GM18868 (cell line): ENCODE data around the gene GPR50.

Experiments used
- ATAC-seq: cut with Tn5 transposase; IDR thresholded peaks from one replicate; pipeline ENCODE4 v1.9.1; 2021; ENCODE audit warnings: mild to moderate bottlenecking, moderate library complexity; ENCODE audit not compliant: unreplicated experiment

GPR50 gene

DNA sequence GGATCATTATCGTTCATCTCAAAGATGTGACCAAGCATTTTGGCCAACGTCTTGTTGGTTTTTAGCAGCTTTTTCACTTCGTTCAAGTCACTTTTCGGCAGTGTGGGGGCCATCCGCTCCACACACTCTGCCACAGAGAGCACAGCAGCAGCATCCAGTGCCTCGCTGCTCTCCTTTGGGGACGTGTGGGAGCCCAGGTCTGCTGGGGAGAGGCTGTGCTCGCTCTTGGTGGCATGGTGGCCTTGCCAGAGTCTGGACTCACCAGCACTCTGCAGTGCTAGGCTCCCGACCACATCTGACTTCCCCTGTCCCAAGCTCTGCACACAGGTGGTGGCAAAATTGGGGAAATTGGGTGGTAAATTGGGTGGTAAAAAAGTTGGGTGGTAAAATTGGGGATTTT, 50.6 kb downstream of the GPR50 start:
- ATAC-seq, result no peak

DNA sequence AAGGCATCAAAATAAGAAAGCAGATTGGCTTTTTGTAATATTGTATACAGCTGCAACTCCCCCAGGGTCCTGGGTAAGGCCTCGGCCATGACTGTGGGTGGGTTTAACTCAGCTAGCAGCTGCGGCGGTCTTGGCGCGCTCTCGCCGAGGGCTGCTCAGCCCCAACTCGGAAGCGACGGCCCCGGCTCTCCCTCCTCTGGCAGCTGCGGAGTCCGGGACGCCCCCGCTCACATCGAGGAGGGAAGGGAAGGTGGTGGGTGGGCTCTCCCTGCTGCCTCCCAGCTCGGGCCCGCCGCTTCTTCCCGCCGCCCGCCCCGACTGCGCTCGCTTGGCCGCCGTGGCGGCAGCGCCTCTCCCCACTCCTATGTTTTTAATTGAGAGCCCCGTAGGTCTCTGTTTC, 51.2 kb downstream of the GPR50 start:
- no peak for ATAC-seq

DNA sequence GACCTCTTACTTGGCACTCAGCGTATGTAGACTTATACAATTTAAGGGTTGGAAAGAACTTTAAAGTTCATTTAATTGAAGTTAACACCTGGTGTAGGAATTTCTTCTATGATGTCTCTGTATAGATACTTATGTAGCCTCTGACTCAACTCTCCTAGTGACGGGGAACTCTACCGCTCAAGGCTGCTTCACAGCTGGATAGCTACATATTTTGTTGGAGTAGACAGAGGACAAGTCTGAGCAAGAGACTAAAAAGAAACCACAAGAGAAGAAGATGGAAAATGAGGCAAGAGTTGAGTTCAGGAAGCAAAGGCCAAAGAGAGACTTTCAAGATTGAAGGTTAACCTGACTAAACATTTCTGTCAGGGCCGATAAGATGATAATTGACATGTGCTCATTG, 52.6 kb downstream of the GPR50 start:
- ATAC-seq, result no peak
